ENCODE data around the gene MN1.

The MN1 gene

DNA sequence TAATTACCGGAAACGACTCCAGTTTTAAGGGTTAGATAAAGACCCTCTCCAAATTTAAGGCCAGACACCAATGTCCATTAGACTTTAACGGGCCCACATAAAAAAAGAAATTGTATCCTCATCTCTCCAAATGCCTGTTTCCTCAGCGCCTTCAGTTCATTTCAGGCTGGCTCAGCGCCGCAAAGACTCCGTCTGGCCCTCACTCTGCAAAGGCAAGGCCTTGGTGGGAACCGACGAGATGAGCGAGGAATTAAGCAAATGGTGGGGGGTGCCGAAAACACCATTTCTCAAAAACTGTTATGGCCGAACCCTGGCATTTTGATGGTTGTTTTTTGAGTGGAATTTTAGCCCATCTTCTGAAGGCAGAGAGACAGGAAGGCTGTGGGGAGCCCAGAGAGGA, 15.7 kb downstream of the MN1 start:
- no peak for DNase-seq (ENCODE audit: low read depth in 2 of 2)

DNA sequence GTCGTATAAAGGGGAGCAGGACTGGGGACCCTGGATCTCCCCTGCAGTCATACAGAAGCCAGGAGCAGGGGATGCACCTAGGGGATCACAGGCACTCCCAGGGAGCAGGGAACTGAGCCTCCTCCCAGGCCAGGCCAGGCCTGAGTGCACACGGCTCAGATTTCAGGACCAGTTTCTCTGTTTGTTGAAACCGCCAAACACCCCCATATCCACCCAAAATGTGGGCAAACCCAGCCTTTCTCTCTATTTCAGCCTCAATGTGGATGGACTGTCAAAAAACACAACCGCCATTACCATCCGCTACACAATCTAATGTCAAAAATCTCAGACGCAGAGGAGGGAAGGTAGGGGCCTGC, 17.5 kb downstream of the MN1 start:
- no peak for DNase-seq (ENCODE audit: low read depth in 2 of 2)

DNA sequence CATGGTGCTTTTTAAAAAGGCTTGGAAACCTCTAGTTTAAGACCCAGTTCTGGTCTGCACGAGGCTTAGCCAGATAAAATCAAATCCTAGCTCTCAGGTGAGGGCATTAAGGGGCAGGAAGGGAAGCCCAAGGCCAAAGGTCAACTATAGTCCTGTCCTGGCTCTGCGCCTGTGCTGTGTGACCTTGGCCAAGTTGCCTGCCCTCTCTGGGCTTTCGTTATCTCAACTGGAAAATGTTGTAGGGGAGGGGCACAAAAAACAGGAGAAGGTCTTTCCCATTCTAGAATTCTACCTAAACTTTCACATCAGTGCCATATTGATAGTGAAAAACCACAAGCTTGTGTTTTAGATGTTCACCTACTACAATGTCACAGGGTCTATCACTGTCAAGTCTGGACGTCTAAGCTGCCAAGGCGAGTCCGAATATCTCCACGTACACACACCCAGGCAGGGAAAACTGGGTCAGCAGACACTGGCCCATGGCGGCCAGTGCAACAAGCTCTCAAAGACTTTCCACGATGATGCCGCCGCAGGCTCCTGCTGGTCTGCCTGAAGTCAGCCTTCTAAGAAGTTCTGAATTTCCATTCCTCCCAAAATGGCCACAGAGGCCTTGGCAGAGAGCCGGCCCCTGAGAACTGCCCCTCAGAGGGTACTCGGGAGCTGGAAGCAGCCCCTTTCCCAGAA, 18.0 kb downstream of the MN1 start:
- DNase-seq (ENCODE audit: low read depth in 2 of 2) = no peak

DNA sequence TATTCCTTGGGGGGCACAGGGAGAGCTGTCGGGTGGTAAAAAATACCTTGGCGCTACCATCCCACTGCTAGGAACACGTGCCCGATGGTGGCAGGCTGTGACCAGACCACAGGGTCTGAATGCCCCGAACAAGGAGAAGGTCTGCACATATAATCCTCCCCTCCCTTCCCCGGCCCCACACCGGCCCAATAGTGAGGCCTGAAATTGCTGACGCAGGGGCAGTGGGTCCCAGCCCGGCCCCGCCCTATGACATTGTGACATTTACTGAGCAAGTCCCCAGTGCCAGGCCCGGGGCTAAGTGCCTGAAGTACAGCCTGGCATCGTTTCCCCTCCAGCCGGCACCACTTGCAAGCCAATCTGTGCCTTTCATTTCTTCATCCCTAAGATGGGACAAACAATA, 19.5 kb downstream of the MN1 start:
- DNase-seq (ENCODE audit: low read depth in 2 of 2) = no peak

DNA sequence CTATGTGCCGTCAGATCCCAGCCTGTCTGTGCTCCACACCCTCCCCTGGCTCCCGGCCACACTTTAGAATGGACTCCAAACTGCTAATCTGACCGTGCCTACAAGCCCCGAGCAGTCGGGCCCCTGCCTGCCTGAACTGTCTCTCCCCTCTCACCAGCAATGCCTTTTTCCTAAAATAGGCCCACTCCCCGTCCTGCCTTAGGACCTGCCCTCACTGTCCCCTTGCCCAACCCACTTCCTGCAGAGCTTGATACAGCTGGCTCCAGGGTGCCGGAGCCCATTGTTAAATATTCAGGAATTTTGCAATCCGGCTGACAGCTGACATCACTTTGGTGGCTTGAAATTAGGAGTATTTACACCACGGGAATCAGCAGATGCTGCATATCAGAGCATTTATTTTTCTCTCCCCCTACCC, 21.4 kb downstream of the MN1 start:
- no peak for DNase-seq (ENCODE audit: low read depth in 2 of 2)

DNA sequence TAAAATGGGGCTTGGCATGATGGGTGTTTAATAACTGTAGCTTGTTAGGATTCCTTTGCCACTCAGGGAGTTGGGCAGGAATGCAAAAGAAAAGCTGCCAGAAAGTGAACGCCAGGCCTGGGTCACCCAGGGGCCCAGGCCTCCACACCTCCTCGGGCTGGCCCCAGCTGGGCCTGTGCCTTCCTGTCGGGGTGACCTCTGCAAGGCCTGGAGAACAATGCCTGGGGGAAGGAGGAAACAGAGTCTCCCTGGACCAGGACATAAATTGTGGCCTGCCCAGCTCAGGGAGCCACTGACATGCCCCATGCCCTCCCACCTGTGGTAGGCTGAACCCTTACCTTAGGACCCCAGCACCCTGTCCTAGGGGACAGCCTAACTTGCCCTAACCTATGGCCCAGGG, 21.9 kb downstream of the MN1 start:
- no peak for DNase-seq (ENCODE audit: low read depth in 2 of 2)

DNA sequence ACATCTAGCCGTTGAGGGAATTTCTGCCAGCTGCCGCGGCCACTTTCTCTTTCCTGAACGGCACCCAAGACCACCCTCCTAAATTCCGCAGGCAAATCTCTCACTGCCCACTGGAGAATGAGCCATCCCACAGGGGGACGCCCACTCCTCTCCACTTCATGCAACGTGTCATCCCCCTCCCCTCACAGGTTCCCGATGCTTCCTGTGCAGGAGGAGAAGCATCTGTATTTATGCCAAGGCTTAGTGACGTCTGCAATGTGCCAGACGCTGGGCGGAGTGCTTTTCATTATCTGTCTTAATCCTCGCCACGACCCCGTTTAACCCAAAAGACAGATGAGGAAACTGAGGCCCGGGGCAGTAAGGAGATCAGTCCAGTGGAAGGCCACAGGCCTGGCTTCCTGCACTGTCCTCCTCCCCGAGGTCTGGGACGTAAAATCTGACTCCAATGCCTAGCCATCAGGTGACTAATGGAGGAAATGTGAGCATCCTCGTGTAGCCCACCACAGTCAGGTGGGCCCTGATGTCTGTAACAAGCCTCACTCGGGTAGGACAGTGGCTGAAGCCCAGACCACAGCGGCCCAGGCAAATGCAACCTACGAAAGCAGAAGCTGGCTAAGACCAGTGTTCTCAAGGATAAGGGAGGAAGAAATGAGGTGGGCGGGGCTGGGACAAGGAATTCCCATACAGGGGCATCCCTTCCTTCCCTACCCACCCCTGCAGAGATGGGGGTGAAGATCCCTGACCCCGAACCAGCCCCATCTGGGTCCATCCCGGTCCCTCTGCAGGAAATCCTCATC, 23.1 kb downstream of the MN1 start:
- no peak for DNase-seq (ENCODE audit: low read depth in 2 of 2)

DNA sequence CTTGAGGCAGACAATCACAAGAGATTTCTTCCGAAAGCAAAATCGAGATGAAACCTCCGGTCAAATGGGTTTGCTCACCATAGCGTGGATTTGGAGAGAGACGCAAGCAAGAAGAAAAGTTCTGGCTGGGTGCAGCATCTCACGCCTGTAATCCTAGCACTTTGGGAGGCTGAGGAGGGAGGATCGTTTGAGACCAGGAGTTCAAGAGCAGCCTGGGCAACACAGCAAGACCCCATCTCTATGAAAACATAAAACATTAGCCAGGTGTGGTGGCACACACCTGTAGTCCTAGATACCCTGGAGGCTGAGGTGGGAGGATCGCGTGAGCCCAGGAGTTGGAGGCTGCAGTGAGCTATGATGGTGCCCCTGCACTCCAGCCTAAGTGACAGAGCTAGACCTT, 24.4 kb downstream of the MN1 start:
- no peak for DNase-seq (ENCODE audit: low read depth in 2 of 2)

DNA sequence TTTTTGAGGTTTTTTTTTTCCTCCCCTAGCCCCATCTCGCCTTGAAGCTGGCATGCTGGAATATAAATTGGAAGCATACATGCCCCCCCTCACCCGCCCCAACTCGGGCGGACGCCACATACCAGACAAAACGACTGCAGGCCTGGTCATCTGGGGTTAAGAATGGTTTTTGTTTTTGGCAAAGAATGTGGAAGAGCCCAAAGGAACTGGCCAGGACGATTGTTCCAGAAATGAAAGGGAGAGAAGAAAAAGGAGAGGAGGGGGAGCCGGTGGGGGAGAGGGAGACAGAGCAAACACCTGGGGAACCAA, 25.0 kb downstream of the MN1 start:
- DNase-seq (ENCODE audit: low read depth in 2 of 2) = no peak

DNA sequence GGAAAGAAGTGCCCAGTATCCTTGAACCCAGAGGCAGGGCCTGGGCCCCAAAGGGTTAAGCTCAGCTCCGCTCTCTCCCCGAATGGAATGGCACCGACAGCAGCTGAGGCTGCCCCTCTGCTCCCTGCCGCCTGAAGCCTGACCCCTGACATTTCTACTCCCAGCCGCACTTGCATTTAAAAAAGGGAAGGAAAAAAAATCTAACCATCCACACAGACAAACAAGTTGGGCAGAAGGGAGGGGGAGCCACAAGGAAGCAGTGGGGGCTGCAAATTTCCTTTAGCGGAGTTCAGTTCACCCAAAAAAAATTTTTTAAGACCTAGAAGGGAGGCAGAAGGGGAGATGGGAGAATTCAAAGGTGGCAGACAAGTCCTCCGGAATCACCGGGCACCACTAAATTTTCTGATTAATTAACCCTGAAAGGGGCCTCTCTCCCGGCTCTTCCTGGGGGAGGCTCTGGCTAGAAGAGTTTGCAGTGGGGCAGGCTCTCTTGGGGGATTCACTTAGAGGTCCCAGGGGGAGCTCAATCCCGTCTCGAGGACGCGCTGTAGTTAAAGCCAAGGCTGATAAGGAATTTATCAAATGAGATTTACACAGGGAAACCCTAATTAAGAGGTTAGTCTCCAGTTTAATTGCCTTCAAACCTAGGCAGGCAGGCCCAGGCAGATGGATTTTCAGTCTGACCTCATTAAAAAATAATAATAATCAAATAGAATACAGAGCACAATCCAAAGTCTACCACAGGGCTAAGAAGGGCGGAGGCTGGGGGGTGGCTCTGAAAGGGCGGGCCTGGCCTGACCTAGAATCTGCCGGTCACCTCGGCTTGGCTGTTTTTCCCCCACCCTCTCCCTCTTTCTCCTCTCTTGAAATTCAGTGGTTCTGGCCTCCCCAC, 25.6 kb downstream of the MN1 start:
- DNase-seq (ENCODE audit: low read depth in 2 of 2) = no peak

DNA sequence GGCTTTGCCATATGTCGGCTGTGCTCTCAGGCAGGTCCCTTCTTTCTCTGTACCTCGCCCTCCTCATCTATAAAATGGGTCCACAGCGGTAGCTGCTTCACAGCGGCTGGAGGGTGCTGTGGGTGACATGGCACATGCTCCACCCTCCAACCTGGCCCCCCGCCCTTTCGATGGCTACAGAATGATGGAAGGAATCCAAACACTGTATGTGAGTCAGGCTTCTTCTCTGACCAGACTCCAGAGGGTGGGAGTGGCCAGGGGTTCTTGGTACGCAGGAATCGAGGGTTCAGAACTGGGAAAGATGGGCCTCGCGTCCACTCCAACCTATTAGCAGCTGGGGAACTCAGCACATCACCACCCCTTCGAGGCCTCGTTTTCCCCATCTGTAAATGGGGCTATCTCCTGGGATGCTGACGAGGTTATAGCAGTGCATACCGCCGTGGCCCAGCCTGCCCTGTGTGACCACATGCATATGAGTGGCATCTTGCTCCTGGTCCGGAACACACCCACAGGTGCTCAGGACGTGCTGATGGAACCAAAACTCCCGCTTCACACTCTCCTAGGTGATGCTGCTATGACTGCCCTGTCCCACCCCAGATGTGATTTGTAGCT, 26.4 kb downstream of the MN1 start:
- DNase-seq (ENCODE audit: low read depth in 2 of 2) = no peak

DNA sequence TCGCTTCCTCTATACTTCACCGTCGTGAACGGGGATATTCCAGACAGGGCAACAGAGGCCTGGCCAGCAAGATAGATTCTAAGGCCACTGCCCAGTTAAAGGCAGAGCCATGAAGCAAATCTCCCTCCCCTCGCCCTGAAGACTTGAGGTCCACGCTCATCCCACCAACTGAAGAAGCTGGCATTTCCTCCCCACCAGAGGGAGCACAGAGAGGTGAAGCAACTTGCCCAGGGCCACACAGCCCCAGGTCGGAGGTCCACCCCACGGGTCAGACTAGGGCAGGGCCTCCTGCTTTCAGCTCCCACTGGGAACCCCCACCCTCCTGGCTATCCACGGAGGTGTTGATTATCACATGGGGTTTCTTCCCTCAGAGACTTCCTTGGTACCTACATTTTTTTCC, 27.4 kb downstream of the MN1 start:
- no peak for DNase-seq (ENCODE audit: low read depth in 2 of 2)

DNA sequence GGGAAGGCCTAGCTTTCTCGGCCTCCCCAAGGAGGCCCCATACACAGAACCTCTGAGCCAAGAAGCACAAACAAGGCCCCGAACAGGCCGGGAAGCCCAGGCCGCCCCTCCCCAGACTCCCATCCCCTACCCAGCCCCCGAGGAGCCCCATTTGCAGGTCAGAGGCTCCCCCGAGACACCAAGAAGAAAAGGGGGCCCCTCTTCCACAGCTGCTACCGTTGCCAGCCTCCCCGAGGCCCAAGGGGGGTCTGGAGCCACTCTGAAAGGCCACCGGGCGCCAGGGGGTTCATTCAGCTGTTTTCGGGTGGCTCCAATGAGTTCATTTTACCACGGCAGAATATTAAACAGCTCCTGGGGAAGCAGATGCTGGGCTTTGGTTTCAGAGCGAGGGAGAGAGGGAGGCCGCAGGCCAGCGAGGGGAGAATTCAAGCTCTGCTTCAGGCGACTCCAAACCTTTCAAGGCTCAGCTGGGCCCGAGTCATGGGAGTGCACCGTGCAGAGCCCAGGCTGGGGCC, 28.5 kb downstream of the MN1 start:
- no peak for DNase-seq (ENCODE audit: low read depth in 2 of 2)

DNA sequence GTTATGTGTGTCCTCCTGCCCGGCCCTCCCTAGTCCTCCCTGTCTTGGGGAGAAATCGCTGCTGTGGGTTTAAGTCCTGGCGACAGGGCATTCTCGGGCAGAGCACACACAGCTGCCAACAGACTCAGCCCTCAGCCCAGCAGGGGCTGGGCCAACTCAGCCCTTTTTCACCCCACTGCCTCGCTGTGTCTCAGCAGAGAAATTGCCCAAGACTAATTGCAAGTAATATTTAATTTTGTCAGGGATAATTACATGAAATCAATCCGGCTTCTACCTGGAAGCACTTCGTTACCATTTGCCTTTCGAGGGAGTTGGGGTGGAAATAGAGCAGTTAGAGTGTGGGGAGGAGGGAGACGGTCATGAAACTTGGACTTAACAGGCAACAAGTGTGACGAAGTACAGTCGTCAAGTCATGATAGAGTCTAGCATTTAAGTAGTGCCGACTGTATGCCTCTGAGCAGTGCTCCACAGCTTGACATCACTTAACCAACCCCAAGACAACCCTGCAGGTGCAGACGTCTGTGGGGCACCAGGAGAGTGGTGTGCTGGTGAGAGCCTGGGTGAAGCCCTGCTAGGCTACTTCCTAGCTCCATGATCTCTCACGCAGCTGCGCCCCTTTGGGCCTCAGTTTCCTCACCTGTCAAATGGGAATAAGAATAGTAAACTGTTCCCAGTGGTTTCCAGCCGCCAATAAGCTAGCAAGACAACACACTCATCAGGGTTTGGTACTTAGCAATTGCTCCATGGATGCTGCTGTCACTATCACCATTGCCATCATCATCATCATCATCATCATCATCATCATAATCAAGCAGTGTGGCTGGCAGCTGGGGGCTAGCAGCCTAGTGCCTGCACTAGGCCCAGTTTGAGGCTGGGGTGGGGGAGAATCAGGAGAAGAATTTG, 29.2 kb downstream of the MN1 start:
- DNase-seq (ENCODE audit: low read depth in 2 of 2) = no peak

DNA sequence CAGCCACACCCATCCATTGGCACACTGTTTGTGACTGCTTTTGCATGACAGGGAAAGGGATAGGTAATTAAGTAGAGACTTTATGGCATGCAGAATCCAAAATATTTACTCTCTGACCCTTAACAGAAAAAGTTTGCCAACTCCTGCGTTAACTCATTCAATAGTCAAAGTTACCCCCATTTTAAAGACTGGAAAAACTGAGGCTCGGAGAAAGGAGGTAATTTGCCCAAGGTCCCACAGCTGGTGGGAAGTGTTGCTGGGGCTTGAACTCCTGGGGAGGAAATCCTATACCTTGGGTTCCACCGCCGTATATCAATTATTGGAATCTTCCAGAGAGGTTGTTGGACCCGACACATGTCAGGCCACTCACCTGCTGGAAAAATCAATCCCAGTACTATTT, 29.9 kb downstream of the MN1 start:
- no peak for DNase-seq (ENCODE audit: low read depth in 2 of 2)

DNA sequence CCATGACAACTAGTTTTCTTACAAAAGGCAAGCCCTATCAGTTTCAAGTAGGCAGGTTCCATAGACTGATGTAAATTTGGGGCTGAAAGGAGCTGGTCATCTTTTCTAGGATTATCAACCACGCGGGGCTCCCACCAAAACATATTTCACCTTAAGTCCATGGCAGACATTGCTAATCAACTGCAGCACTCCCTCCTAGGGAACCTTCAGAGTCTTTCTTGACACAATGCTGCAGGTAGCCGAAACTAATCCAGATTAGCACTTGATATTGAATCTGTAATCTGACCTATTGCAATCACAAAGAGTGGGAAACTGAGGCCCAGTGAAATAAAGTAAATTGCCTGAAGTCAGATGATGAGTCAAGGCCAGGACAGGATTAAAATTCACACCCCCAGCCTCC, 32.5 kb downstream of the MN1 start:
- no peak for DNase-seq (ENCODE audit: low read depth in 2 of 2)

DNA sequence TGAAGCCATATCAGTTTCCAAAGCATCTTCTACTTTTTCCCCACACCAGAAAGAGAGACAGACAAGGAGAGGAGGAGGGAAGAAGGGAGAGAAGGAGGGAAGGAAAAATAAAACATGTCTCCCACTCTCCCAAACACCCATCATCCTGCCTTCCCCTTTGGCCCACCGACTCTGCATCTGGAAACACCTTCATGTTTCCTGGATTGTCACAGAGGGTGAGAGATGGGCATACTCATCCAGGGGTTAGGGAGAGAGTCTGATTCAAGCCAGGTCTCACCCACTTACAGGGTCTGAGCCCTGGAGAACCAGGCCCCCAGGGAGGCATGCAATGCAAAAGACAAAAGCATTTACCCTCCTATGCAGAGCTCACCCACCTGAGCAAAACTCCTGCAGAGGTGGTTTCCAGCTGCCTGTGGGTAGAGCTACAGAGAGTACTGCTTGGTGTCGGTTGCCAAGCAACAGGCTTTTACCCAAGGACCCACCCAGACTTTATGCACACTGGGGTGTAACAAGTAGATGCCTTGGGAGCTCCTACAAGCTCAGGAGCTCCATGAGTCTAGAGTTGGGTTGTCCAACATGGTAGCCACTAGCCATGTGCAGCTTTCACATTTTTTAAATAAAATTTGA, 33.4 kb downstream of the MN1 start:
- no peak for DNase-seq (ENCODE audit: low read depth in 2 of 2)

DNA sequence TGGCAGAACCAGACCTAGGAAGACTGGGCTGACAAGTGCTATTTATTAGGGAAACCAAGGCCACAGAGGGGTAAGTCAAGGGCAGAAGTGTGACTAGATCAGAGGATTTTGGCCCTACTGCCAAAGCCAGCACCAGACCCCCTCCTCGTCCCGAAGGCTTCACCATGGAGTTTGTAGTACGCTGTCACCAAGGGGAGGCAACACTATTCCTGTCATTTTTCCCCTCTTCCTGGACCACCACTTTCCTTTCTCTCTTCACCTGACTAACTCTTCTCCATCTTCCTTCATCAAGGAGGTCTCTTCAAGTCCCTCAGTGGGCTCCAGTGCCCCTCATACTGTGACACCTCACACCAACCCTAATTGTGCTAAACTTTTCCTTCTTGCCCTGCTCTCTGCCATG, 34.9 kb downstream of the MN1 start:
- no peak for DNase-seq (ENCODE audit: low read depth in 2 of 2)

DNA sequence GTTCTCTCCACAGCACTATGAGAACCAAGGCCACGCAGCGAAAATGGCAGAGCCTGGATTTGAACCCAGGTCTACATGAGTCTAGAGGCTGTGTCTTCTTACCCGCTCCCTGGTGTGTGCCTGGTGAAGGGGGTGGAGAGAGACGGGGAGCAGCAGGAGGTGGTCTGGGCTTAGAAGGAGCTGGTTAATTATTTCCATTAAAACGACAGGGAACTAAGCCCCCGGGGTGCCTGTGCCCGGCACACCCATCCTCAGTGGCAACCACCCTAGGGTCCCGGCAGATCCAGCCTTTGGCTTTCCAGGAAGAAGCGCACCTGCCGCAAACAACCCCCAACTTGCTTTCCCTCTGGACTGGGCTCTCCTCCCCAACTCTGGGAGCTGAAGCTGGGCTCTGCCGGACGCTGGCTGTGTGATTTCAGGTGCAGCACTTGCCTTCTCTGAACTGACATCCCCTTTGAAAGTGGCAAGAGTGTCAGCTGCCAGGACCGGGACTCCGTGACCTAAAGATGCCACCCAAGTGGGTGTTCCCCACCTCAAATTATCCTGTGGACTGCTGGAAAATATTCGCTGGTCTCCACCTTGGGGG, 35.8 kb downstream of the MN1 start:
- DNase-seq (ENCODE audit: low read depth in 2 of 2) = no peak

DNA sequence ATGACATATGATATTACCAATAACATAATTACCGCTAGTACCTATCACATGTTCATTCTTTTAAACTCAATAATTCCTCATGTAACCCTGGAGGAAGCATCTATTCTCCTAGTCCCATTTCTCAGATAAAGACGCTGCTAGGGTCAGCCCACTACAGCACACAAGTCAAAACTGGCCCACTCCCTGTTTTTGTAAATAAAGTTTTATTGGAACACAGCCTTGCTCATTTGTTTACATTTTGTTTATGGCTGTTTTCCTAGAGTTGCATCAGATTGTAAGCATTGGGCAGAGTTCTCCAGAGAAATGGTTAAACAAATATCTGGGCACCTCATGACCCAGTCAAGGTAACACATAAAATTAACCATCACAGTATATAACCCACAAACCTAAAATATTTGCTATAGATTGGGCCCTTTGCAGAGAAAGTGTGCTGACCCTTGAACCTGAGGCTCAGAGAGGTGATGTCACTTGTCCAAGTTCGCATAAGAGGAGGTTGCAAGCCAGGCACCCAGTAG, 36.8 kb downstream of the MN1 start:
- no peak for DNase-seq (ENCODE audit: low read depth in 2 of 2)
